GM19438 (cell line): Measurements from ENCODE around the gene GAREM1.

Experiments
- ATAC-seq: cut with Tn5 transposase; IDR thresholded peaks from one replicate; pipeline ENCODE4 v1.9.1; 2021; ENCODE audit warnings: low read depth; ENCODE audit not compliant: unreplicated experiment

The GAREM1 gene

GRCh38 chr18:32335228-32335627 lies 135.5 kb downstream of the GAREM1 start:
- ATAC-seq, result no peak

- ATAC-seq, result no peak
These were observed 136.9 kb downstream of the GAREM1 start for GRCh38 chr18:32333781-32334180.

- ATAC-seq, result no peak
These were observed 138.0 kb downstream of the GAREM1 start for GRCh38 chr18:32332708-32333107.

GRCh38 chr18:32328974-32329373 lies 141.7 kb downstream of the GAREM1 start:
- no peak for ATAC-seq

GRCh38 chr18:32328379-32328778 lies 142.3 kb downstream of the GAREM1 start:
- no peak for ATAC-seq

- ATAC-seq, result no peak
These were observed 144.0 kb downstream of the GAREM1 start for GRCh38 chr18:32326450-32327308.

GRCh38 chr18:32324181-32324580 lies 146.5 kb downstream of the GAREM1 start:
- no peak for ATAC-seq

GRCh38 chr18:32321826-32322225 lies 148.9 kb downstream of the GAREM1 start:
- ATAC-seq, result no peak

GRCh38 chr18:32319084-32319483 lies 151.6 kb downstream of the GAREM1 start:
- no peak for ATAC-seq

- no peak for ATAC-seq
These were observed 152.1 kb downstream of the GAREM1 start for GRCh38 chr18:32318581-32318980.

- ATAC-seq, result no peak
These were observed 153.0 kb downstream of the GAREM1 start for GRCh38 chr18:32317651-32318050.

- no peak for ATAC-seq
These were observed 154.8 kb downstream of the GAREM1 start for GRCh38 chr18:32315881-32316280.

GRCh38 chr18:32310774-32311173 lies 159.9 kb downstream of the GAREM1 start:
- no peak for ATAC-seq

- no peak for ATAC-seq
These were observed 160.6 kb downstream of the GAREM1 start for GRCh38 chr18:32310101-32310500.

- ATAC-seq, result no peak
These were observed 162.1 kb downstream of the GAREM1 start for GRCh38 chr18:32308493-32309120.

GRCh38 chr18:32303400-32303799 lies 167.3 kb downstream of the GAREM1 start:
- no peak for ATAC-seq

- ATAC-seq, result no peak
These were observed 167.9 kb downstream of the GAREM1 start for GRCh38 chr18:32302806-32303205.

- no peak for ATAC-seq
These were observed 168.5 kb downstream of the GAREM1 start for GRCh38 chr18:32301976-32302743.

GRCh38 chr18:32301361-32301760 lies 169.3 kb downstream of the GAREM1 start:
- no peak for ATAC-seq

- no peak for ATAC-seq
These were observed 169.8 kb downstream of the GAREM1 start for GRCh38 chr18:32300914-32301313.

- ATAC-seq, result no peak
These were observed 171.2 kb downstream of the GAREM1 start for GRCh38 chr18:32299484-32299883.
